ENCODE data around the gene ELAVL1. TPM values are rescaled to one million over a fixed set of nuclear protein-coding genes. Genes with fewer than 3 reads are reported as not detected.
A peak's percentile ranks its signal among the peaks of the same experiment; 100 is the strongest.

Gene ELAVL1
- total and polyA plus RNA-seq, 9 of the 15 experiments (the other 6 are each of a cell fraction or from before 2014, with no cell fraction given) = 4.3 to 172 (median 69.2) TPM

DNA sequence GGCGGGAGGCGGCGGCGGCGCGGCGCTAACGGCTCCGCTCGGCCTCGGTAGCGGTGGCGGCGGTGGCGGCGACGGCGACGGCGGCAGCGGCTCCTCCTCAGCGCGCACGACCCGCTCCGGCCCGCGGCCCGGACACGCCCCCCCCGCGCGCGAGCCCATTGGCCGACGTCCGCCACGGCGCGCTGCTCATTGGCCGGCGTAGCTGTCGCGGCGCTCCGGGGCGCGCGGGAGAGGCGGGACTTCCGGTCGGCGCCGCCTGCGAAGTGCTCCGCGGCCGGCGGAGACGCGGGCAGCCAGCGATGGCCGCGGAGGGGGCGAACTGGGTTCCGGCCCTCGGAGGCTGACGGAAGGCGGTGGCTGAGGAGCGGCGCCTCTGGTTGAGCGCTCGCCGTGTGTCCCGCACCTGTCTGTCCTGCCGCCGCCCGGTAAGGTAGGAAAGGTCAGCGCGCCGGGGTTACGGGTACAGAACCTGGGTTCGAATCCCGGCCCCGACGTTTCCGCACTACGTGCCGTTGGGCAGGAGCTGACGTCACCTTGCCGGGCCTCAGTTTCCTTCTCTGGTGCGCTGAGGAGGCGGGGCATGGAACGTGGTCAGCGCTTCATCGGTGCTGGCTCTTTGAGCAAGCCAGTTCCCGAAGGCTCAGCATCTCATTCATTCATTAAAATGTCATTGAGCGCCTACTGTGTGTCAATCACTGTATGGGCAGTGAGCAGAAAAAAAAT, at the start of gene ELAVL1 (continued):
- TF ChIP-seq, protein P1, sequence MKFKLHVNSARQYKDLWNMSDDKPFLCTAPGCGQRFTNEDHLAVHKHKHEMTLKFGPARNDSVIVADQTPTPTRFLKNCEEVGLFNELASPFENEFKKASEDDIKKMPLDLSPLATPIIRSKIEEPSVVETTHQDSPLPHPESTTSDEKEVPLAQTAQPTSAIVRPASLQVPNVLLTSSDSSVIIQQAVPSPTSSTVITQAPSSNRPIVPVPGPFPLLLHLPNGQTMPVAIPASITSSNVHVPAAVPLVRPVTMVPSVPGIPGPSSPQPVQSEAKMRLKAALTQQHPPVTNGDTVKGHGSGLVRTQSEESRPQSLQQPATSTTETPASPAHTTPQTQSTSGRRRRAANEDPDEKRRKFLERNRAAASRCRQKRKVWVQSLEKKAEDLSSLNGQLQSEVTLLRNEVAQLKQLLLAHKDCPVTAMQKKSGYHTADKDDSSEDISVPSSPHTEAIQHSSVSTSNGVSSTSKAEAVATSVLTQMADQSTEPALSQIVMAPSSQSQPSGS (CRISPR knock-in tag; IDR thresholded peaks at IDR 0.05) = peak; percentile 66; the same call in 1 of the 2 replicates
- 0 out of 2 replicates have a peak, but pooled peaks have one; percentile 24 for TF ChIP-seq ZNF239 (CRISPR knock-in tag; IDR thresholded peaks at IDR 0.05)
- TF ChIP-seq ZNF232 (CRISPR knock-in tag; IDR thresholded peaks at IDR 0.05) = no peak
- TF ChIP-seq ZNF586 (CRISPR knock-in tag; conservative IDR thresholded peaks at IDR 0.05) = no peak
- TF ChIP-seq SMARCC2 (IDR thresholded peaks at IDR 0.05; ENCODE audit: low read depth) = no peak
- no peak for TF ChIP-seq ZNF431 (CRISPR knock-in tag; IDR thresholded peaks at IDR 0.05)
- no peak for TF ChIP-seq KLF10 (CRISPR knock-in tag; IDR thresholded peaks at IDR 0.05)
- TF ChIP-seq NFRKB (IDR thresholded peaks at IDR 0.05; ENCODE audit: low read depth) = 0 out of 2 replicates have a peak, but pooled peaks have one; percentile 30
- TF ChIP-seq, protein P2, sequence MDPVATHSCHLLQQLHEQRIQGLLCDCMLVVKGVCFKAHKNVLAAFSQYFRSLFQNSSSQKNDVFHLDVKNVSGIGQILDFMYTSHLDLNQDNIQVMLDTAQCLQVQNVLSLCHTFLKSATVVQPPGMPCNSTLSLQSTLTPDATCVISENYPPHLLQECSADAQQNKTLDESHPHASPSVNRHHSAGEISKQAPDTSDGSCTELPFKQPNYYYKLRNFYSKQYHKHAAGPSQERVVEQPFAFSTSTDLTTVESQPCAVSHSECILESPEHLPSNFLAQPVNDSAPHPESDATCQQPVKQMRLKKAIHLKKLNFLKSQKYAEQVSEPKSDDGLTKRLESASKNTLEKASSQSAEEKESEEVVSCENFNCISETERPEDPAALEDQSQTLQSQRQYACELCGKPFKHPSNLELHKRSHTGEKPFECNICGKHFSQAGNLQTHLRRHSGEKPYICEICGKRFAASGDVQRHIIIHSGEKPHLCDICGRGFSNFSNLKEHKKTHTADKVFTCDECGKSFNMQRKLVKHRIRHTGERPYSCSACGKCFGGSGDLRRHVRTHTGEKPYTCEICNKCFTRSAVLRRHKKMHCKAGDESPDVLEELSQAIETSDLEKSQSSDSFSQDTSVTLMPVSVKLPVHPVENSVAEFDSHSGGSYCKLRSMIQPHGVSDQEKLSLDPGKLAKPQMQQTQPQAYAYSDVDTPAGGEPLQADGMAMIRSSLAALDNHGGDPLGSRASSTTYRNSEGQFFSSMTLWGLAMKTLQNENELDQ (CRISPR knock-in tag; IDR thresholded peaks at IDR 0.05; ENCODE audit: borderline replicate concordance) = no peak
- peak; percentile 52 to 82; a peak in 3 of 4 replicates for TF ChIP-seq NONO (IDR thresholded peaks at IDR 0.05; ENCODE audit: low read depth in 2 of 2, low read length in 1 of 2)
- TF ChIP-seq, protein P3, sequence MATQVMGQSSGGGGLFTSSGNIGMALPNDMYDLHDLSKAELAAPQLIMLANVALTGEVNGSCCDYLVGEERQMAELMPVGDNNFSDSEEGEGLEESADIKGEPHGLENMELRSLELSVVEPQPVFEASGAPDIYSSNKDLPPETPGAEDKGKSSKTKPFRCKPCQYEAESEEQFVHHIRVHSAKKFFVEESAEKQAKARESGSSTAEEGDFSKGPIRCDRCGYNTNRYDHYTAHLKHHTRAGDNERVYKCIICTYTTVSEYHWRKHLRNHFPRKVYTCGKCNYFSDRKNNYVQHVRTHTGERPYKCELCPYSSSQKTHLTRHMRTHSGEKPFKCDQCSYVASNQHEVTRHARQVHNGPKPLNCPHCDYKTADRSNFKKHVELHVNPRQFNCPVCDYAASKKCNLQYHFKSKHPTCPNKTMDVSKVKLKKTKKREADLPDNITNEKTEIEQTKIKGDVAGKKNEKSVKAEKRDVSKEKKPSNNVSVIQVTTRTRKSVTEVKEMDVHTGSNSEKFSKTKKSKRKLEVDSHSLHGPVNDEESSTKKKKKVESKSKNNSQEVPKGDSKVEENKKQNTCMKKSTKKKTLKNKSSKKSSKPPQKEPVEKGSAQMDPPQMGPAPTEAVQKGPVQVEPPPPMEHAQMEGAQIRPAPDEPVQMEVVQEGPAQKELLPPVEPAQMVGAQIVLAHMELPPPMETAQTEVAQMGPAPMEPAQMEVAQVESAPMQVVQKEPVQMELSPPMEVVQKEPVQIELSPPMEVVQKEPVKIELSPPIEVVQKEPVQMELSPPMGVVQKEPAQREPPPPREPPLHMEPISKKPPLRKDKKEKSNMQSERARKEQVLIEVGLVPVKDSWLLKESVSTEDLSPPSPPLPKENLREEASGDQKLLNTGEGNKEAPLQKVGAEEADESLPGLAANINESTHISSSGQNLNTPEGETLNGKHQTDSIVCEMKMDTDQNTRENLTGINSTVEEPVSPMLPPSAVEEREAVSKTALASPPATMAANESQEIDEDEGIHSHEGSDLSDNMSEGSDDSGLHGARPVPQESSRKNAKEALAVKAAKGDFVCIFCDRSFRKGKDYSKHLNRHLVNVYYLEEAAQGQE (IDR thresholded peaks at IDR 0.05; ENCODE audit: borderline replicate concordance) = no peak
- TF ChIP-seq, protein P3 (CRISPR knock-in tag; IDR thresholded peaks at IDR 0.05; ENCODE audit: low read depth) = peak; percentile 70; the same call in 1 of the 2 replicates
- no peak for TF ChIP-seq TCFL5 (CRISPR knock-in tag; conservative IDR thresholded peaks at IDR 0.05)
- TF ChIP-seq ZNF444 (CRISPR knock-in tag; IDR thresholded peaks at IDR 0.05) = no peak
- TF ChIP-seq CBX1 (IDR thresholded peaks at IDR 0.05; ENCODE audit: low read depth) = peak; percentile 84
- TF ChIP-seq IRF2 (CRISPR knock-in tag; IDR thresholded peaks at IDR 0.05) = no peak
- no peak for TF ChIP-seq LARP7 (IDR thresholded peaks at IDR 0.05)
